Stimulated activated CD4-positive, alpha-beta T cell treated with anti-CD3 and anti-CD28 coated beads, Interleukin-2, amount 100 ng/mL, for 48 hours (primary cell): ENCODE results near the gene TMEM167B.
"Not testable (repeated sequence)": the region's sequence is repeated elsewhere in the genome, so short reads cannot be mapped to it uniquely, and the experiment has no call there.

ENCODE experiments used
- DNase-seq, 2 donors: peaks; one replicate each; pipeline ENCODE4 v3.0.0-alpha.2; 2020

Gene TMEM167B

GRCh38 chr1:109090196-109091077 lies at the start of gene TMEM167B:
TMEM167B (plus strand) TSS chr1:109090764; CDS start chr1:109090873, 109 bp downstream.
- DNase-seq = peak; percentile 77 to 83

- peak in 1 of 2 donors; percentile 7 for DNase-seq
These were observed 49.5 kb upstream of the TMEM167B start for GRCh38 chr1:109040989-109041620.

GRCh38 chr1:109041621-109042468 lies 48.7 kb upstream of the TMEM167B start, which contains the start of gene WDR47:
WDR47 (minus strand) TSS chr1:109042102; CDS start chr1:109023512, 18,590 bp downstream.
- peak; percentile 90 to 93 for DNase-seq

GRCh38 chr1:109045595-109045994 lies 45.0 kb upstream of the TMEM167B start:
- no peak for DNase-seq

GRCh38 chr1:109046671-109047070 lies 43.9 kb upstream of the TMEM167B start:
- no peak for DNase-seq

GRCh38 chr1:109047339-109047738 lies 43.2 kb upstream of the TMEM167B start:
- DNase-seq = no peak

- DNase-seq = no peak
These were observed 42.2 kb upstream of the TMEM167B start for GRCh38 chr1:109048335-109048734.

GRCh38 chr1:109050228-109050995 lies 40.2 kb upstream of the TMEM167B start:
- DNase-seq = no peak

GRCh38 chr1:109052145-109052544 lies 38.4 kb upstream of the TMEM167B start:
- not testable (repeated sequence) for DNase-seq

- no peak for DNase-seq
These were observed 34.5 kb upstream of the TMEM167B start for GRCh38 chr1:109056064-109056463.

- DNase-seq = no peak
These were observed 31.5 kb upstream of the TMEM167B start for GRCh38 chr1:109059026-109059425.

- no peak for DNase-seq
These were observed 29.9 kb upstream of the TMEM167B start for GRCh38 chr1:109060707-109061106.

- no peak for DNase-seq
These were observed 29.4 kb upstream of the TMEM167B start for GRCh38 chr1:109061183-109061582.

- DNase-seq = no peak
These were observed 25.4 kb upstream of the TMEM167B start for GRCh38 chr1:109065137-109065536.

- no peak for DNase-seq
These were observed 22.7 kb upstream of the TMEM167B start for GRCh38 chr1:109067883-109068282.

- DNase-seq = no peak
These were observed 21.3 kb upstream of the TMEM167B start for GRCh38 chr1:109069294-109069693.

- peak; percentile 81 to 85 for DNase-seq
These were observed 14.8 kb upstream of the TMEM167B start, which contains the start of gene TAF13 for GRCh38 chr1:109075531-109076490. TAF13 (minus strand) TSS chr1:109076003; CDS start chr1:109075947, 56 bp downstream.

- DNase-seq = no peak
These were observed 12.2 kb upstream of the TMEM167B start for GRCh38 chr1:109078317-109078716.

- no peak for DNase-seq
These were observed 11.3 kb upstream of the TMEM167B start for GRCh38 chr1:109079240-109079622.

GRCh38 chr1:109080441-109081082 lies 10.0 kb upstream of the TMEM167B start:
- DNase-seq = no peak
